K562 (cell line): Measurements from ENCODE around the gene MAMDC2. TPM values are rescaled to one million over a fixed set of nuclear protein-coding genes. Genes with fewer than 3 reads are reported as not detected.

ENCODE experiments used
- ATAC-seq: fragments of 200-7000 bp; cut with Tn5 transposase; 3 replicates; pipeline ENCODE4 v1.9.1; 2020; ENCODE audit warnings: moderate library complexity
- BruUV-seq: library from RNA; stranded (reverse); fragments of 400-500 nt; replicated peaks from 2 replicates; lab custom pipeline; 2021; lab: Mats Ljungman, UMichigan
- CTCF ChIA-PET: fragments of 300-600 bp; formaldehyde crosslinking; extraction: SDS; loops from one replicate; lab custom pipeline; 2021; ENCODE audit warnings: low intra/inter-chr PET ratio; lab: Yijun Ruan, JAX
- POLR2A ChIA-PET: fragments of 300-600, 350-650 bp; sonication (Branson Sonifier 250); formaldehyde crosslinking; extraction: SDS; loops from one replicate; lab custom pipeline; 2021; ENCODE audit warnings: antibody characterized with exemption, inconsistent platforms; lab: Yijun Ruan, JAX
- DNase-seq, 4 experiments: peaks; one replicate each; pipeline versions ENCODE4 v3.0.0 to v3.0.0-alpha.2; 2011 to 2018; ENCODE audit warnings: low spot score in 3 of 4, mixed read lengths in 3 of 4; ENCODE audit errors: extremely low read depth in 1 of 4
- FAIRE-seq: peaks from 2 replicates; lab custom pipeline; 2011; peaks lifted over from hg19 to GRCh38; lab: Jason Lieb, UNC
- H2AFZ ChIP-seq: 2 replicates; pipeline ENCODE4 v1.6.0; 2011; ENCODE audit warnings: low read depth, low read length, control low read depth, inconsistent platforms
- H3K27ac ChIP-seq: fragments of 200-600 bp; 3 replicates; pipeline ENCODE4 v1.8.0; 2011; ENCODE audit warnings: low read depth, mild to moderate bottlenecking, control low read depth, inconsistent platforms, low read length, moderate library complexity, mixed read lengths; ENCODE audit errors: extremely low read depth
- H3K27me3 ChIP-seq, 2 experiments: fragments of 300-600 bp in 1 of 2; 2 replicates in 1 of 2; 3 replicates in 1 of 2; pipeline versions ENCODE4 v1.6.0 to v1.8.0; 2011; ENCODE audit warnings: inconsistent platforms in 2 of 2, low read length in 2 of 2, mild to moderate bottlenecking in 1 of 2, mixed read lengths in 1 of 2, moderate library complexity in 1 of 2; ENCODE audit not compliant: control insufficient read depth in 2 of 2, insufficient read depth in 2 of 2
- H3K36me3 ChIP-seq: fragments of 300-600 bp; 3 replicates; pipeline ENCODE4 v1.8.0; 2011; ENCODE audit warnings: mild to moderate bottlenecking, low read length, inconsistent platforms; ENCODE audit not compliant: control insufficient read depth, insufficient read depth
- H3K4me1 ChIP-seq, 2 experiments: fragments of 200-600 bp in 1 of 2; replicated peaks in 1 of 2; 2 replicates in 1 of 2; 3 replicates in 1 of 2; pipeline versions ENCODE4 v1.5.1 to v1.8.0; 2011; ENCODE audit warnings: inconsistent platforms in 2 of 2, low read length in 2 of 2, mild to moderate bottlenecking in 1 of 2, mixed read lengths in 1 of 2, moderate library complexity in 1 of 2; ENCODE audit not compliant: control insufficient read depth in 2 of 2, insufficient read depth in 2 of 2
- H3K4me2 ChIP-seq: 2 replicates; pipeline ENCODE4 v1.6.1; 2011; ENCODE audit warnings: low read length, control low read depth, inconsistent platforms, mixed read lengths; ENCODE audit not compliant: insufficient read depth
- H3K4me3 ChIP-seq: fragments of 200-600 bp; sonication (generic), shearing (Covaris generic); 2 replicates; pipeline ENCODE4 v1.5.1; 2016; ENCODE audit warnings: control low read depth, inconsistent platforms
- H3K79me2 ChIP-seq: fragments of 200-600 bp; 3 replicates; pipeline ENCODE4 v1.8.0; 2011; ENCODE audit warnings: low read length, inconsistent platforms; ENCODE audit not compliant: control insufficient read depth, insufficient read depth
- H3K9ac ChIP-seq, 2 experiments: 2 replicates each; pipeline versions ENCODE4 v1.6.0 to v1.6.1; 2011; ENCODE audit warnings: low read depth in 2 of 2, low read length in 2 of 2, control low read depth in 1 of 2, inconsistent platforms in 1 of 2, mild to moderate bottlenecking in 1 of 2, mixed read lengths in 1 of 2; ENCODE audit not compliant: insufficient read depth in 1 of 2
- H3K9me1 ChIP-seq: one replicate; pipeline ENCODE4 v1.6.0; 2011; ENCODE audit warnings: inconsistent platforms, mild to moderate bottlenecking, low read length, moderate library complexity; ENCODE audit not compliant: control insufficient read depth, insufficient read depth
- H3K9me3 ChIP-seq: replicated peaks from 2 replicates; pipeline ENCODE4 v1.5.1; 2011; ENCODE audit warnings: low read depth, low read length, inconsistent platforms; ENCODE audit not compliant: control insufficient read depth, insufficient read depth
- H4K20me1 ChIP-seq: replicated peaks from 2 replicates; pipeline ENCODE4 v1.6.1; 2011; ENCODE audit warnings: low read length, inconsistent platforms, mixed read lengths; ENCODE audit not compliant: control insufficient read depth, insufficient read depth
- CAMTA2 ChIP-seq: fragments of 250-450 bp; sonication (Bioruptor Pico); conservative IDR thresholded peaks from 2 replicates; pipeline ENCODE4 v1.5.1; 2022
- CBX2 ChIP-seq: fragments of 200-600 bp; sonication (generic); IDR thresholded peaks from one replicate; pipeline ENCODE4 v1.6.1; 2012; ENCODE audit warnings: mild to moderate bottlenecking, low read length, inconsistent platforms; ENCODE audit not compliant: insufficient read depth, poor library complexity, severe bottlenecking
- CHD2 ChIP-seq: IDR thresholded peaks from 2 replicates; pipeline ENCODE4 v1.6.1; 2011; ENCODE audit warnings: low read depth, low read length
- WGBS: fragments of 100-300 bp; shearing (Covaris generic); methylation state at CpG from one replicate; pipeline ENCODE4 v1.1.6; 2016; ENCODE audit warnings: low coverage, mixed read lengths; ENCODE audit not compliant: insufficient coverage; ENCODE audit errors: missing lambda C conversion rate; 5-methylcytosine and 5-hydroxymethylcytosine counted together
- in situ Hi-C: fragments of 300-500 bp; cut with MboI; formaldehyde crosslinking; loops from 4 replicates; pipeline ENCODE4 v1.15.0; 2018; ENCODE audit warnings: inconsistent platforms, mixed read lengths
- intact Hi-C: fragments of 100-400 bp; cut with micrococcal nuclease; formaldehyde crosslinking; loops from 2 replicates; pipeline ENCODE4 v1.14.2; 2022
- polyA plus RNA-seq, 8 experiments: library from polyadenylated mRNA; depleted of rRNA in 4 of 8; stranded (reverse) in 5 of 8; unstranded in 3 of 8; fragments of >200 nt; fragmentation: Nextera tagmentation in 2 of 8; fragmentation: Illumina TruSeq in 1 of 8; extraction: Ambion mirVana in 2 of 8; extraction: Trizol in 1 of 8; gene quantifications; 2 replicates each; pipeline versions ENCODE4 v1.2.1 to v1.2.3, GENCODE V29; 2011 to 2014; ENCODE audit warnings: inconsistent platforms in 1 of 8, missing spikeins in 1 of 8
- total RNA-seq, 7 experiments: library from RNA; depleted of rRNA in 6 of 7; stranded (reverse); fragments of >200 nt in 6 of 7; fragmentation: Illumina TruSeq in 2 of 7; extraction: Trizol in 2 of 7; gene quantifications; 2 replicates each; pipeline versions ENCODE4 v1.2.1 to v1.2.3, GENCODE V29; 2011 to 2021; ENCODE audit warnings: low replicate concordance in 1 of 7
- TF ChIP-seq, protein P1 (sequence below): fragments of 250-450 bp; sonication (Bioruptor Pico); IDR thresholded peaks from 2 replicates; pipeline ENCODE4 v1.9.0; 2021; ENCODE audit warnings: mild to moderate bottlenecking, inconsistent platforms

The MAMDC2 gene
- total and polyA plus RNA-seq, 9 of the 15 experiments (the other 6 are each of a cell fraction or from before 2014, with no cell fraction given), result 0.01 to 0.03 TPM; not detected in 7

DNA sequence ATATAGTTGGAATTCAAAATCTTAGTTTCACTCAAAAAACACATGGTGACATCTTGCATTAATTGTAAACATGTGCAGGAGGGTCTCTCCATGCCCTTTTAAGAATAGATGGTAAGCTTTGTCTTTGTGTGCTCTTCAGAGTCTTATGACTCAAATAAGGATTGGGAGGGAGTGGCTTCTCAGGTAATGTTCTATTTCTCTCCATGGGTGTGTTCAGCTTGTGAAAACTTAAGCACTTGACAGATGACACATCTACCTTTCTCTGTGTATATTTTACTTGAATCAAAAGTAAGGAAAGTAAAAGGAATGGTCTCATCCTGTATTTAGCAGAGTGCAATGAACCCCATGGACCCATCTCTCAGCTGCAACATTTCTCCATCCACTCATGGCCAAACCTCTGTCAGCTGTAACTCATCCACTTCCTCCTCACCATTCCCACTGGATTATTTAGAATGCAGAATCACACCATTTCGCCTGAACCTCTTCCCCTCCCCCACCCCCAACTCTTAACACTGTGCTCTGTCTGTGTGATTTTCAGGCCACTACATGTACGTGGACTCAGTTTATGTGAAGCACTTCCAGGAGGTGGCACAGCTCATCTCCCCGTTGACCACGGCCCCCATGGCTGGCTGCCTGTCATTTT, 82.1 kb downstream of the MAMDC2 start:
- no peak for TF ChIP-seq CAMTA2 (CRISPR knock-in tag)
- TF ChIP-seq, protein P1, sequence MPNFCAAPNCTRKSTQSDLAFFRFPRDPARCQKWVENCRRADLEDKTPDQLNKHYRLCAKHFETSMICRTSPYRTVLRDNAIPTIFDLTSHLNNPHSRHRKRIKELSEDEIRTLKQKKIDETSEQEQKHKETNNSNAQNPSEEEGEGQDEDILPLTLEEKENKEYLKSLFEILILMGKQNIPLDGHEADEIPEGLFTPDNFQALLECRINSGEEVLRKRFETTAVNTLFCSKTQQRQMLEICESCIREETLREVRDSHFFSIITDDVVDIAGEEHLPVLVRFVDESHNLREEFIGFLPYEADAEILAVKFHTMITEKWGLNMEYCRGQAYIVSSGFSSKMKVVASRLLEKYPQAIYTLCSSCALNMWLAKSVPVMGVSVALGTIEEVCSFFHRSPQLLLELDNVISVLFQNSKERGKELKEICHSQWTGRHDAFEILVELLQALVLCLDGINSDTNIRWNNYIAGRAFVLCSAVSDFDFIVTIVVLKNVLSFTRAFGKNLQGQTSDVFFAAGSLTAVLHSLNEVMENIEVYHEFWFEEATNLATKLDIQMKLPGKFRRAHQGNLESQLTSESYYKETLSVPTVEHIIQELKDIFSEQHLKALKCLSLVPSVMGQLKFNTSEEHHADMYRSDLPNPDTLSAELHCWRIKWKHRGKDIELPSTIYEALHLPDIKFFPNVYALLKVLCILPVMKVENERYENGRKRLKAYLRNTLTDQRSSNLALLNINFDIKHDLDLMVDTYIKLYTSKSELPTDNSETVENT, result no peak
- TF ChIP-seq CHD2, result no peak
- TF ChIP-seq CBX2, result no peak
- Histone ChIP-seq H3K4me1 (no peaks in the 10 kb centered on the region), H3K9me1 (no peaks in the 10 kb centered on the region), H4K20me1 (no peaks in the 10 kb centered on the region), H3K27me3 (peaks cover 0 to 11% of the 10 kb centered on the region in 2 experiments; a peak in 2 of 5 replicates), H3K9me3 (no peaks in the 10 kb centered on the region), H3K36me3 (no peaks in the 10 kb centered on the region), H3K9ac (no peak overlapping the region), H3K4me3 (no peak overlapping the region), H2AFZ (no peak overlapping the region), H3K27ac (no peak overlapping the region), H3K4me2 (no peak overlapping the region), H3K79me2 (no peaks in the 10 kb centered on the region)
- 0% methylated on average over 4 of the region's 4 CpGs for WGBS
- in situ Hi-C loops, result no loop called here
- POLR2A ChIA-PET, result interaction anchor here (0.9 kb wide), 1 partner anchor 10 kb away, joined by 3 read pairs; no protein-coding TSS in a partner anchor
- DNase-seq, result no peak
- no peak for FAIRE-seq
- no peak for ATAC-seq
- CTCF ChIA-PET, result no interaction called here
- intact Hi-C loops, result no loop called here
- no TSS peak for BruUV-seq
